Measurements from ENCODE around the gene LTBP3.

Gene LTBP3

GRCh38 chr11:65551572-65552387, 6.4 kb downstream of the LTBP3 start:
- no peak overlapping the region for H3K4me3 ChIP-seq (ENCODE audit: low read depth, low read length)
- no peak overlapping the region for H3K4ac ChIP-seq (ENCODE audit: low read depth, low read length)
- peaks cover 9% of the 10 kb centered on the region for H3K27me3 ChIP-seq (ENCODE audit: insufficient read depth, low read length)
- H4K12ac ChIP-seq (ENCODE audit: low read depth, low read length), result no peak overlapping the region
- WGBS (ENCODE audit: extremely low coverage, insufficient coverage, insufficient read length), result no CpG with 5 or more reads among the region's 17 CpGs
- no peak overlapping the region for H2BK120ac ChIP-seq (ENCODE audit: insufficient read depth, low read length, poor library complexity)
- no peak overlapping the region for H3K18ac ChIP-seq (ENCODE audit: low read length)
- H4K91ac ChIP-seq (ENCODE audit: low read depth, low read length), result no peak overlapping the region
- H3K9me3 ChIP-seq (ENCODE audit: insufficient read depth, low read depth, low read length), result no peaks in the 10 kb centered on the region
- no peak overlapping the region for H2AFZ ChIP-seq (ENCODE audit: insufficient read depth, low read length, poor library complexity)
- peaks cover 3% of the 10 kb centered on the region for H3K79me1 ChIP-seq (ENCODE audit: low read length)
- H2BK5ac ChIP-seq (ENCODE audit: low read depth, low read length, poor library complexity), result no peak overlapping the region
- H2BK12ac ChIP-seq (ENCODE audit: low read length), result no peak overlapping the region
- H4K8ac ChIP-seq (ENCODE audit: low read depth, low read length), result no peak overlapping the region
- no peak overlapping the region for H3K14ac ChIP-seq (ENCODE audit: low read length)
- H2AK5ac ChIP-seq (ENCODE audit: low read length), result no peak overlapping the region
- no peak overlapping the region for H3K9ac ChIP-seq (ENCODE audit: low read length)
- no peaks in the 10 kb centered on the region for H3K36me3 ChIP-seq (ENCODE audit: control insufficient read depth in 1 of 2, insufficient read depth in 2 of 2, low read length in 2 of 2)
- no peak overlapping the region for H3K27ac ChIP-seq (ENCODE audit: low read depth, low read length)
- DNase-seq, result peak in 1 of 2 donors; percentile 50
- peaks cover 20% of the 10 kb centered on the region in 2 experiments for H3K4me1 ChIP-seq (ENCODE audit: control insufficient read depth in 1 of 2, insufficient read depth in 2 of 2, low read length in 2 of 2)
- H3K79me2 ChIP-seq (ENCODE audit: control insufficient read depth, insufficient read depth, low read length, poor library complexity), result no peaks in the 10 kb centered on the region
- H3K4me2 ChIP-seq (ENCODE audit: low read length), result no peak overlapping the region
- H3K23ac ChIP-seq (ENCODE audit: low read length), result no peak overlapping the region

- Histone ChIP-seq H3K4ac (ENCODE audit: low read depth, low read length) (no peak overlapping the region), H2AFZ (ENCODE audit: insufficient read depth, low read length, poor library complexity) (no peak overlapping the region), H3K27me3 (ENCODE audit: insufficient read depth, low read length) (peaks cover 9% of the 10 kb centered on the region), H3K9ac (ENCODE audit: low read length) (no peak overlapping the region), H3K79me2 (ENCODE audit: control insufficient read depth, insufficient read depth, low read length, poor library complexity) (no peaks in the 10 kb centered on the region), H2BK12ac (ENCODE audit: low read length) (no peak overlapping the region), H3K9me3 (ENCODE audit: insufficient read depth, low read depth, low read length) (no peaks in the 10 kb centered on the region), H3K27ac (ENCODE audit: low read depth, low read length) (no peak overlapping the region), H4K91ac (ENCODE audit: low read depth, low read length) (no peak overlapping the region), H3K18ac (ENCODE audit: low read length) (no peak overlapping the region), H3K23ac (ENCODE audit: low read length) (no peak overlapping the region), H3K4me1 (ENCODE audit: control insufficient read depth in 1 of 2, insufficient read depth in 2 of 2, low read length in 2 of 2) (peaks cover 13 to 15% of the 10 kb centered on the region in 2 experiments), H2BK120ac (ENCODE audit: insufficient read depth, low read length, poor library complexity) (no peak overlapping the region), H4K8ac (ENCODE audit: low read depth, low read length) (no peak overlapping the region), H3K4me3 (ENCODE audit: low read depth, low read length) (no peak overlapping the region), H3K36me3 (ENCODE audit: control insufficient read depth in 1 of 2, insufficient read depth in 2 of 2, low read length in 2 of 2) (no peaks in the 10 kb centered on the region), H3K4me2 (ENCODE audit: low read length) (no peak overlapping the region), H4K12ac (ENCODE audit: low read depth, low read length) (no peak overlapping the region), H2AK5ac (ENCODE audit: low read length) (no peak overlapping the region), H2BK5ac (ENCODE audit: low read depth, low read length, poor library complexity) (no peak overlapping the region), H3K14ac (ENCODE audit: low read length) (no peak overlapping the region), H3K79me1 (ENCODE audit: low read length) (peaks cover 5% of the 10 kb centered on the region)
- WGBS (ENCODE audit: extremely low coverage, insufficient coverage, insufficient read length), result no CpG with 5 or more reads among the region's 3 CpGs
- DNase-seq, result no peak
Observed at GRCh38 chr11:65549096-65549495, 9.1 kb downstream of the LTBP3 start.

DNA sequence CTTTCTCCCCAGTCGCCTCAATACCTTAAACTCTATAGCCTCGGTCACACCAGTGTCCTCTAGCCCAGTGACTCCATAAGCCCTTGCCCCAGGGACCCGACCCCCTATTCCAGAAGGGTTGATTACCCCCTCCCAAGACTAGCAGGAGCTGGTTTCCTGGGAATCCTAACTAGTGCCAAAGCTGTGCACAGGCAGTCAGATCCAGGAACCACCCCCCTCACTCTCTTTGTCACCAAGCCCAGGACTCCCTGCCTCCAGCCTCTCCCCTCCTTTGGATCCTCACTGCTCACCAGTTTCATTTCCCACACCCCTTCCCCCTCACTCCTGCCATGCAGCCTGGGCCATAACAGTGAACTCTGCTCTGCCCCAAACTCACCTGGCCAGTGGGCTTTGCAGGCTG, 9.8 kb downstream of the LTBP3 start:
- no peak overlapping the region for H2BK120ac ChIP-seq (ENCODE audit: insufficient read depth, low read length, poor library complexity)
- no peak overlapping the region for H3K14ac ChIP-seq (ENCODE audit: low read length)
- peaks cover 9% of the 10 kb centered on the region for H3K27me3 ChIP-seq (ENCODE audit: insufficient read depth, low read length)
- H4K91ac ChIP-seq (ENCODE audit: low read depth, low read length), result no peak overlapping the region
- H3K79me2 ChIP-seq (ENCODE audit: control insufficient read depth, insufficient read depth, low read length, poor library complexity), result no peaks in the 10 kb centered on the region
- H2AFZ ChIP-seq (ENCODE audit: insufficient read depth, low read length, poor library complexity), result no peak overlapping the region
- no peak overlapping the region for H2BK12ac ChIP-seq (ENCODE audit: low read length)
- DNase-seq, result no peak
- no peak overlapping the region for H3K18ac ChIP-seq (ENCODE audit: low read length)
- no peak overlapping the region for H3K4ac ChIP-seq (ENCODE audit: low read depth, low read length)
- H3K4me2 ChIP-seq (ENCODE audit: low read length), result no peak overlapping the region
- no peak overlapping the region for H2AK5ac ChIP-seq (ENCODE audit: low read length)
- no peaks in the 10 kb centered on the region for H3K9me3 ChIP-seq (ENCODE audit: insufficient read depth, low read depth, low read length)
- H3K79me1 ChIP-seq (ENCODE audit: low read length), result peaks cover 2% of the 10 kb centered on the region
- WGBS (ENCODE audit: extremely low coverage, insufficient coverage, insufficient read length), result no CpG with 5 or more reads among the region's 3 CpGs
- no peak overlapping the region for H3K27ac ChIP-seq (ENCODE audit: low read depth, low read length)
- H3K23ac ChIP-seq (ENCODE audit: low read length), result no peak overlapping the region
- H2BK5ac ChIP-seq (ENCODE audit: low read depth, low read length, poor library complexity), result no peak overlapping the region
- no peak overlapping the region for H4K12ac ChIP-seq (ENCODE audit: low read depth, low read length)
- no peak overlapping the region for H3K4me3 ChIP-seq (ENCODE audit: low read depth, low read length)
- H3K36me3 ChIP-seq (ENCODE audit: control insufficient read depth in 1 of 2, insufficient read depth in 2 of 2, low read length in 2 of 2), result no peaks in the 10 kb centered on the region
- no peak overlapping the region for H3K9ac ChIP-seq (ENCODE audit: low read length)
- peaks cover 9% of the 10 kb centered on the region in 2 experiments for H3K4me1 ChIP-seq (ENCODE audit: control insufficient read depth in 1 of 2, insufficient read depth in 2 of 2, low read length in 2 of 2)
- H4K8ac ChIP-seq (ENCODE audit: low read depth, low read length), result no peak overlapping the region

- no peak overlapping the region for H3K27ac ChIP-seq (ENCODE audit: low read depth, low read length)
- H3K4me3 ChIP-seq (ENCODE audit: low read depth, low read length), result no peak overlapping the region
- H3K9me3 ChIP-seq (ENCODE audit: insufficient read depth, low read depth, low read length), result no peaks in the 10 kb centered on the region
- no peak overlapping the region for H3K23ac ChIP-seq (ENCODE audit: low read length)
- H2AFZ ChIP-seq (ENCODE audit: insufficient read depth, low read length, poor library complexity), result no peak overlapping the region
- peaks cover 9% of the 10 kb centered on the region in 2 experiments for H3K4me1 ChIP-seq (ENCODE audit: control insufficient read depth in 1 of 2, insufficient read depth in 2 of 2, low read length in 2 of 2)
- H2BK120ac ChIP-seq (ENCODE audit: insufficient read depth, low read length, poor library complexity), result no peak overlapping the region
- peaks cover 2% of the 10 kb centered on the region for H3K79me1 ChIP-seq (ENCODE audit: low read length)
- no peak overlapping the region for H4K12ac ChIP-seq (ENCODE audit: low read depth, low read length)
- no peak overlapping the region for H4K8ac ChIP-seq (ENCODE audit: low read depth, low read length)
- no peaks in the 10 kb centered on the region for H3K36me3 ChIP-seq (ENCODE audit: control insufficient read depth in 1 of 2, insufficient read depth in 2 of 2, low read length in 2 of 2)
- H3K18ac ChIP-seq (ENCODE audit: low read length), result no peak overlapping the region
- no peaks in the 10 kb centered on the region for H3K79me2 ChIP-seq (ENCODE audit: control insufficient read depth, insufficient read depth, low read length, poor library complexity)
- DNase-seq, result no peak
- no peak overlapping the region for H3K14ac ChIP-seq (ENCODE audit: low read length)
- no peak overlapping the region for H3K4me2 ChIP-seq (ENCODE audit: low read length)
- no CpG with 5 or more reads among the region's 52 CpGs for WGBS (ENCODE audit: extremely low coverage, insufficient coverage, insufficient read length)
- H3K4ac ChIP-seq (ENCODE audit: low read depth, low read length), result no peak overlapping the region
- H2AK5ac ChIP-seq (ENCODE audit: low read length), result no peak overlapping the region
- H3K27me3 ChIP-seq (ENCODE audit: insufficient read depth, low read length), result peaks cover 9% of the 10 kb centered on the region
- no peak overlapping the region for H2BK5ac ChIP-seq (ENCODE audit: low read depth, low read length, poor library complexity)
- no peak overlapping the region for H3K9ac ChIP-seq (ENCODE audit: low read length)
- no peak overlapping the region for H4K91ac ChIP-seq (ENCODE audit: low read depth, low read length)
- H2BK12ac ChIP-seq (ENCODE audit: low read length), result no peak overlapping the region
Observed at GRCh38 chr11:65547446-65548125, 10.6 kb downstream of the LTBP3 start.

Data from trophoblast cell (in vitro differentiated cells and primary cell).